ENCODE results near the gene ABHD8.
A peak's percentile ranks its signal among the peaks of the same experiment; 100 is the strongest.
"Not testable (repeated sequence)": the region's sequence is repeated elsewhere in the genome, so short reads cannot be mapped to it uniquely, and the experiment has no call there.

Gene ABHD8

GRCh38 chr19:17296976-17297375, 6.2 kb downstream of the ABHD8 start:
- no peak for DNase-seq (ENCODE audit: low read depth)

- DNase-seq (ENCODE audit: low read depth) = no peak
Measured at GRCh38 chr19:17296273-17296672, 7.0 kb downstream of the ABHD8 start.

- DNase-seq (ENCODE audit: low read depth) = not testable (repeated sequence)
Measured at GRCh38 chr19:17295551-17295950, 7.7 kb downstream of the ABHD8 start.

GRCh38 chr19:17294051-17294891, 9.0 kb downstream of the ABHD8 start:
- DNase-seq (ENCODE audit: low read depth) = peak; percentile 24

- DNase-seq (ENCODE audit: low read depth) = no peak
Measured at GRCh38 chr19:17293605-17294004, 9.6 kb downstream of the ABHD8 start.

GRCh38 chr19:17292301-17293074, 10.7 kb downstream of the ABHD8 start:
- peak; percentile 69 for DNase-seq (ENCODE audit: low read depth)

GRCh38 chr19:17289489-17289888, 13.7 kb downstream of the ABHD8 start:
- no peak for DNase-seq (ENCODE audit: low read depth)

GRCh38 chr19:17286752-17287151, 16.5 kb downstream of the ABHD8 start:
- no peak for DNase-seq (ENCODE audit: low read depth)

- no peak for DNase-seq (ENCODE audit: low read depth)
Measured at GRCh38 chr19:17286263-17286662, 17.0 kb downstream of the ABHD8 start.

GRCh38 chr19:17285415-17286135, 17.6 kb downstream of the ABHD8 start:
- no peak for DNase-seq (ENCODE audit: low read depth)

GRCh38 chr19:17283504-17283996, 19.7 kb downstream of the ABHD8 start:
- DNase-seq (ENCODE audit: low read depth) = no peak

GRCh38 chr19:17282488-17283125, 20.6 kb downstream of the ABHD8 start:
- DNase-seq (ENCODE audit: low read depth) = peak; percentile 63

- no peak for DNase-seq (ENCODE audit: low read depth)
Measured at GRCh38 chr19:17281391-17282304, 21.6 kb downstream of the ABHD8 start, which contains the start of gene ANKLE1. Gene ANKLE1, plus strand, starts transcription at chr19:17281901. Its CDS starts 20 bp downstream, at chr19:17281921.

GRCh38 chr19:17279436-17279835, 23.8 kb downstream of the ABHD8 start:
- DNase-seq (ENCODE audit: low read depth) = no peak

GRCh38 chr19:17275441-17276175, 27.6 kb downstream of the ABHD8 start:
- no peak for DNase-seq (ENCODE audit: low read depth)

- DNase-seq (ENCODE audit: low read depth) = not testable (repeated sequence)
Measured at GRCh38 chr19:17274892-17275291, 28.3 kb downstream of the ABHD8 start.

GRCh38 chr19:17268754-17269153, 34.5 kb downstream of the ABHD8 start:
- DNase-seq (ENCODE audit: low read depth) = no peak

- peak; percentile 93 for DNase-seq (ENCODE audit: low read depth)
Measured at GRCh38 chr19:17266975-17267788, 36.0 kb downstream of the ABHD8 start, which contains the start of gene BABAM1. Gene BABAM1, plus strand, starts transcription at chr19:17267443. Its CDS starts 1,364 bp downstream, at chr19:17268807.

- DNase-seq (ENCODE audit: low read depth) = no peak
Measured at GRCh38 chr19:17266589-17266974, 36.6 kb downstream of the ABHD8 start.

Data from T follicular helper cell (primary cell).